ENCODE results near the gene DLGAP4.

DNA sequence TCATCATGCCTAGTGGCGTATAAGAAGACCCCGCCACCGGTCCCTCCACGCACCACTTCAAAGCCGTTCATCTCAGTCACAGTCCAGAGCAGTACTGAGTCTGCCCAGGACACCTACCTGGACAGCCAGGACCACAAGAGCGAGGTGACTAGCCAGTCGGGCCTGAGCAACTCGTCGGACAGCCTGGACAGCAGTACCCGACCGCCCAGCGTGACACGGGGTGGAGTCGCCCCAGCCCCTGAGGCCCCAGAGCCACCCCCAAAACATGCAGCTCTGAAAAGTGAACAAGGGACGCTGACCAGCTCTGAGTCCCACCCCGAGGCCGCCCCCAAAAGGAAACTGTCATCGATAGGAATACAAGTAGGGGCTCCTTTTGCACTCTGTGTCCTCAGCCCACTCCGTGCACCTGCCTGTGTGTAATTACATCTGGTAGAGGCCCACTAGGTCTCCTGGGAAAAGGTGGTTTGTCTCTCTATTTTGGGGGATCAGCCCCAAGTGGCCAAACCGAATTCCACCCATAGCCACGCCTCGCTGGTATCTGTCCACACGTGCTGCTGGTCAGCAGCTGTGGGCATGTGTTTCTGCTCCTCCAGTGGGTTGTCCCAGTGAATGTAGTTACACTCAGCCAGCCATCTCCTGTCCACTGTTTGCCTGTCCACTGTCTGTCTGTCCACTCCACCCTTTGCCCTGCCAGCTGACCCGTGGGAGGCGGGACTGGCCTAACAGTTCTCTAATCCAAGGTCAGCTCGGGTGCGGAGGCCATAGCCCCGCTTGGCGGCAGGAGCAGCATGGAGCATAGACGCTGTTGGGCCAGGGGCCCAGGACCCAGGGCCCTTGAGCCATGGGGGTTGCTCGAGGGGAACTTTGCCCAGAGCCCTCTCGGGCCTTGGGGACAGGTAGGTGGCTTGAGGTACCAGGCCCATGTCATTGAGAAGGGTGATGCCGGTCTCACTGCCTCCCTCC is 190.8 kb downstream of the DLGAP4 start:
- no peak for TF ChIP-seq ZNF274 (IDR thresholded peaks at IDR 0.05; ENCODE audit: low read depth, low read length)
- TF ChIP-seq YY1 (IDR thresholded peaks at IDR 0.05; ENCODE audit: insufficient read depth, insufficient read length) = no peak
